GM18867 (cell line): Measurements from ENCODE around the gene EHMT1.
"Not testable (repeated sequence)": the region's sequence is repeated elsewhere in the genome, so short reads cannot be mapped to it uniquely, and the experiment has no call there.

Experiments
- ATAC-seq: cut with Tn5 transposase; IDR thresholded peaks from one replicate; pipeline ENCODE4 v1.9.1; 2021; ENCODE audit warnings: mild to moderate bottlenecking, moderate library complexity; ENCODE audit not compliant: unreplicated experiment

Gene EHMT1

GRCh38 chr9:137880160-137880975 lies 261.6 kb downstream of the EHMT1 start:
- ATAC-seq: no peak

- ATAC-seq: no peak
Observed at GRCh38 chr9:137880976-137881530, 262.2 kb downstream of the EHMT1 start.

GRCh38 chr9:137881591-137882505 lies 263.0 kb downstream of the EHMT1 start:
- no peak for ATAC-seq

- no peak for ATAC-seq
Observed at GRCh38 chr9:137882506-137882821, 263.7 kb downstream of the EHMT1 start.

- not testable (repeated sequence) for ATAC-seq
Observed at GRCh38 chr9:137883977-137884376, 265.2 kb downstream of the EHMT1 start.

- not testable (repeated sequence) for ATAC-seq
Observed at GRCh38 chr9:137884547-137884946, 265.7 kb downstream of the EHMT1 start.

- ATAC-seq: not testable (repeated sequence)
Observed at GRCh38 chr9:137885121-137885520, 266.3 kb downstream of the EHMT1 start.
